Neuronal stem cell (in vitro differentiated cells): ENCODE data around the gene LRP1.

Experiments
- DNase-seq: peaks from one replicate; pipeline ENCODE4 v3.0.0-alpha.2; 2013; ENCODE audit warnings: low spot score
- H2AFZ ChIP-seq: one replicate; pipeline ENCODE4 v1.6.1; 2013; ENCODE audit warnings: mild to moderate bottlenecking, low read length, inconsistent platforms
- H2AK5ac ChIP-seq: 2 replicates; pipeline ENCODE4 v1.6.1; 2013; ENCODE audit warnings: low read depth, mild to moderate bottlenecking, inconsistent platforms, low read length, moderate library complexity, mixed read lengths
- H2BK120ac ChIP-seq: 2 replicates; pipeline ENCODE4 v1.6.1; 2013; ENCODE audit warnings: low read depth, mild to moderate bottlenecking, inconsistent platforms, low read length, moderate library complexity, mixed read lengths
- H2BK12ac ChIP-seq: one replicate; pipeline ENCODE4 v1.6.1; 2013; ENCODE audit warnings: low read length, inconsistent platforms
- H2BK15ac ChIP-seq: 2 replicates; pipeline ENCODE4 v1.6.1; 2013; ENCODE audit warnings: mild to moderate bottlenecking, low read length, inconsistent platforms, mixed read lengths
- H2BK5ac ChIP-seq: one replicate; pipeline ENCODE4 v1.6.1; 2013; ENCODE audit warnings: inconsistent platforms, mild to moderate bottlenecking, low read length, moderate library complexity
- H3K14ac ChIP-seq: one replicate; pipeline ENCODE4 v1.6.1; 2013; ENCODE audit warnings: low read length, inconsistent platforms
- H3K18ac ChIP-seq: 2 replicates; pipeline ENCODE4 v1.6.1; 2013; ENCODE audit warnings: low read length, inconsistent platforms
- H3K23ac ChIP-seq: 2 replicates; pipeline ENCODE4 v1.6.1; 2013; ENCODE audit warnings: low read depth, mild to moderate bottlenecking, mixed read lengths, low read length, inconsistent platforms; ENCODE audit not compliant: poor library complexity
- H3K27ac ChIP-seq: replicated peaks from 3 replicates; pipeline ENCODE4 v1.5.1; 2013; ENCODE audit warnings: low read length, inconsistent platforms
- H3K27me3 ChIP-seq, 3 experiments: 2 replicates each; pipeline ENCODE4 v1.6.1; 2013; ENCODE audit warnings: low read length in 3 of 3, mild to moderate bottlenecking in 2 of 3, inconsistent platforms in 1 of 3, low read depth in 1 of 3, mixed read lengths in 1 of 3, moderate library complexity in 1 of 3; ENCODE audit not compliant: control insufficient read depth in 3 of 3, insufficient read depth in 3 of 3
- H3K36me3 ChIP-seq, 2 donors: replicated peaks in 1 of 2; 2 replicates each; pipeline ENCODE4 v1.6.1; 2013; ENCODE audit warnings: low read length in 2 of 2; ENCODE audit not compliant: control insufficient read depth in 2 of 2, insufficient read depth in 2 of 2
- H3K4ac ChIP-seq: 2 replicates; pipeline ENCODE4 v1.6.1; 2013; ENCODE audit warnings: inconsistent platforms, mild to moderate bottlenecking, low read length, moderate library complexity
- H3K4me1 ChIP-seq, 2 donors: 1 replicate in 1 of 2; 2 replicates in 1 of 2; pipeline ENCODE4 v1.6.1; 2013; ENCODE audit warnings: low read length in 2 of 2, low read depth in 1 of 2; ENCODE audit not compliant: control insufficient read depth in 2 of 2, insufficient read depth in 1 of 2
- H3K4me2 ChIP-seq: one replicate; pipeline ENCODE4 v1.6.1; 2013; ENCODE audit warnings: mild to moderate bottlenecking, low read length, inconsistent platforms; ENCODE audit not compliant: insufficient read depth, poor library complexity, severe bottlenecking
- H3K4me3 ChIP-seq, 2 donors: 2 replicates each; pipeline ENCODE4 v1.5.1; 2013; ENCODE audit warnings: low read length in 2 of 2, mild to moderate bottlenecking in 2 of 2, inconsistent platforms in 1 of 2, moderate library complexity in 1 of 2
- H3K79me1 ChIP-seq: one replicate; pipeline ENCODE4 v1.6.1; 2013; ENCODE audit warnings: low read depth, mild to moderate bottlenecking, inconsistent platforms, low read length, moderate library complexity
- H3K9ac ChIP-seq: one replicate; pipeline ENCODE4 v1.6.1; 2013; ENCODE audit warnings: mild to moderate bottlenecking, low read depth, low read length, inconsistent platforms; ENCODE audit not compliant: poor library complexity
- H3K9me3 ChIP-seq, 2 donors: replicated peaks in 1 of 2; 2 replicates each; pipeline versions ENCODE3 to v1.6.1; 2013; ENCODE audit warnings: low read length in 2 of 2, mild to moderate bottlenecking in 2 of 2, inconsistent platforms in 1 of 2, low read depth in 1 of 2, mixed read lengths in 1 of 2, moderate library complexity in 1 of 2; ENCODE audit not compliant: control insufficient read depth in 2 of 2, insufficient read depth in 1 of 2
- H4K8ac ChIP-seq: one replicate; pipeline ENCODE4 v1.6.1; 2013; ENCODE audit warnings: low read depth, mild to moderate bottlenecking, inconsistent platforms, low read length, moderate library complexity
- H4K91ac ChIP-seq: one replicate; pipeline ENCODE4 v1.6.1; 2013; ENCODE audit warnings: low read length, low read depth, mild to moderate bottlenecking, inconsistent platforms; ENCODE audit not compliant: poor library complexity
- WGBS, 2 donors: extraction: QIAGEN DNeasy Blood & Tissue Kit; methylation state at CpG; one replicate each; pipeline ENCODE4 v1.1.7; 2013; ENCODE audit warnings: missing lambda C conversion rate in 2 of 2, mixed read lengths in 1 of 2; ENCODE audit not compliant: insufficient read length in 2 of 2, insufficient replicate concordance in 1 of 2; ENCODE audit errors: extremely low coverage in 2 of 2; 5-methylcytosine and 5-hydroxymethylcytosine counted together

LRP1 gene

GRCh38 chr12:57092876-57093414, 35.3 kb upstream of the LRP1 start:
- no CpG with 5 or more reads among the region's 4 CpGs for WGBS, 2 donors

GRCh38 chr12:57093415-57094207, 34.7 kb upstream of the LRP1 start:
- H4K8ac ChIP-seq = peak overlapping the region; percentile 88
- H3K18ac ChIP-seq = peak overlapping the region; percentile 93
- no CpG with 5 or more reads among the region's 24 CpGs for WGBS, 2 donors
- peaks cover 37 to 38% of the 10 kb centered on the region in 2 donors for H3K4me1 ChIP-seq
- H3K36me3 ChIP-seq = peaks cover 39 to 79% of the 10 kb centered on the region in 2 donors
- H3K27me3 ChIP-seq = no peaks in the 10 kb centered on the region
- peak overlapping the region; percentile 60 for H3K23ac ChIP-seq
- H3K79me1 ChIP-seq = peaks cover 16% of the 10 kb centered on the region
- H2AK5ac ChIP-seq = peak overlapping the region; percentile 95
- H2BK15ac ChIP-seq = peak overlapping the region; percentile 96
- peak overlapping the region; percentile 86 for H3K4ac ChIP-seq
- peak overlapping the region; percentile 92 for H4K91ac ChIP-seq
- peak overlapping the region; percentile 14 for H3K14ac ChIP-seq
- H3K4me2 ChIP-seq = peak overlapping the region; percentile 29
- peak overlapping the region; percentile 74 for H3K27ac ChIP-seq
- DNase-seq = peak; percentile 77
- peak overlapping the region; percentile 85 for H3K9ac ChIP-seq
- H2BK120ac ChIP-seq = peak overlapping the region; percentile 56
- peak overlapping the region; percentile 55 for H2BK5ac ChIP-seq
- H2AFZ ChIP-seq = peak overlapping the region; percentile 46
- H3K9me3 ChIP-seq = no peaks in the 10 kb centered on the region
- H2BK12ac ChIP-seq = peak overlapping the region; percentile 89
- peak overlapping the region in 1 of 2 donors; percentile 15 for H3K4me3 ChIP-seq

More at GRCh38 chr12:57092876-57093414, 35.3 kb upstream of the LRP1 start:
- Histone ChIP-seq H2BK15ac (no peak overlapping the region), H3K18ac (peak overlapping the region; percentile 93), H2BK5ac (peak overlapping the region; percentile 54), H2BK120ac (no peak overlapping the region), H3K9ac (no peak overlapping the region), H3K79me1 (peaks cover 16% of the 10 kb centered on the region), H3K36me3 (peaks cover 39 to 73% of the 10 kb centered on the region in 2 donors), H3K4me3 (peak overlapping the region in 1 of 2 donors; percentile 9), H2AK5ac (peak overlapping the region; percentile 95), H3K4ac (no peak overlapping the region), H3K14ac (no peak overlapping the region), H3K9me3 (no peaks in the 10 kb centered on the region), H3K23ac (peak overlapping the region; percentile 60), H2BK12ac (no peak overlapping the region), H3K4me2 (no peak overlapping the region), H4K91ac (no peak overlapping the region), H3K27ac (peak overlapping the region; percentile 74), H2AFZ (no peak overlapping the region), H3K4me1 (peaks cover 38 to 40% of the 10 kb centered on the region in 2 donors), H4K8ac (no peak overlapping the region), H3K27me3 (no peaks in the 10 kb centered on the region)
- no peak for DNase-seq

GRCh38 chr12:57094208-57095160, 33.8 kb upstream of the LRP1 start:
- no CpG with 5 or more reads among the region's 15 CpGs for WGBS, 2 donors
- H3K4ac ChIP-seq = no peak overlapping the region
- H3K27ac ChIP-seq = peak overlapping the region; percentile 82
- H2AK5ac ChIP-seq = peak overlapping the region; percentile 97
- H3K4me3 ChIP-seq = no peak overlapping the region
- H3K4me1 ChIP-seq = peaks cover 37 to 38% of the 10 kb centered on the region in 2 donors
- H3K79me1 ChIP-seq = peaks cover 16% of the 10 kb centered on the region
- H2BK12ac ChIP-seq = peak overlapping the region; percentile 78
- H3K14ac ChIP-seq = peak overlapping the region; percentile 33
- no peak for DNase-seq
- H2BK5ac ChIP-seq = peak overlapping the region; percentile 55
- peak overlapping the region; percentile 65 for H2BK15ac ChIP-seq
- H3K23ac ChIP-seq = no peak overlapping the region
- H3K4me2 ChIP-seq = peak overlapping the region; percentile 29
- no peak overlapping the region for H2BK120ac ChIP-seq
- H2AFZ ChIP-seq = peak overlapping the region; percentile 46
- peak overlapping the region; percentile 91 for H3K18ac ChIP-seq
- no peaks in the 10 kb centered on the region for H3K9me3 ChIP-seq
- H4K8ac ChIP-seq = peak overlapping the region; percentile 58
- H3K36me3 ChIP-seq = peaks cover 39 to 88% of the 10 kb centered on the region in 2 donors
- no peaks in the 10 kb centered on the region for H3K27me3 ChIP-seq
- H3K9ac ChIP-seq = peak overlapping the region; percentile 82
- H4K91ac ChIP-seq = no peak overlapping the region
